Coronary artery (tissue), 2 donors: ENCODE measurements around the gene PXDN.
A peak's percentile ranks its signal among the peaks of the same experiment; 100 is the strongest.

Experiments
- DNase-seq: peaks from one replicate; pipeline ENCODE4 v3.0.0-alpha.2; 2017; ENCODE audit warnings: low spot score
- H3K27ac ChIP-seq, 2 donors: fragments of 200-600 bp; sonication (generic); one replicate each; pipeline ENCODE4 v1.5.1; 2016 to 2019
- H3K4me3 ChIP-seq: fragments of 200-600 bp; sonication (generic); 2 replicates; pipeline ENCODE4 v1.5.1; 2016; ENCODE audit warnings: mild to moderate bottlenecking, moderate library complexity
- CTCF ChIP-seq: fragments of 200-600 bp; sonication (generic); IDR thresholded peaks from one replicate; pipeline ENCODE4 v1.5.1; 2019; ENCODE audit warnings: antibody characterized with exemption

Gene PXDN

GRCh38 chr2:1603059-1603458 is 141.3 kb downstream of the PXDN start:
- no peak for TF ChIP-seq CTCF
- no peak overlapping the region for H3K4me3 ChIP-seq
- H3K27ac ChIP-seq: no peak overlapping the region
- DNase-seq: no peak

- DNase-seq: no peak
- peak overlapping the region in 1 of 2 donors; percentile 48 for H3K27ac ChIP-seq
- no peak overlapping the region for H3K4me3 ChIP-seq
- no peak for TF ChIP-seq CTCF
Observed at GRCh38 chr2:1602278-1603010, 141.9 kb downstream of the PXDN start.

- peak; percentile 69 for DNase-seq
- peak overlapping the region in 1 of 2 donors; percentile 54 for H3K27ac ChIP-seq
Observed at GRCh38 chr2:1601471-1602277, 142.6 kb downstream of the PXDN start.

GRCh38 chr2:1601067-1601412 is 143.3 kb downstream of the PXDN start:
- DNase-seq: no peak
- peak overlapping the region in 1 of 2 donors; percentile 54 for H3K27ac ChIP-seq
- no peak for TF ChIP-seq CTCF
- no peak overlapping the region for H3K4me3 ChIP-seq

More at GRCh38 chr2:1601471-1602277, 142.6 kb downstream of the PXDN start:
- no peak for TF ChIP-seq CTCF
- H3K4me3 ChIP-seq: no peak overlapping the region

GRCh38 chr2:1600191-1601066 is 143.9 kb downstream of the PXDN start:
- DNase-seq: peak; percentile 72
- no peak for TF ChIP-seq CTCF
- peak overlapping the region in 1 of 2 donors; percentile 40 for H3K27ac ChIP-seq

GRCh38 chr2:1599301-1600085 is 144.8 kb downstream of the PXDN start:
- H3K27ac ChIP-seq: no peak overlapping the region
- no peak for TF ChIP-seq CTCF
- H3K4me3 ChIP-seq: no peak overlapping the region
- peak; percentile 64 for DNase-seq

More at GRCh38 chr2:1600191-1601066, 143.9 kb downstream of the PXDN start:
- H3K4me3 ChIP-seq: no peak overlapping the region
